GM23338 (cell line): ENCODE results near the gene IL18BP. TPM values are rescaled to one million over a fixed set of nuclear protein-coding genes. Genes with fewer than 3 reads are reported as not detected.

Source experiments
- ATAC-seq: fragments of 200-7000 bp; cut with Tn5 transposase; 3 replicates; pipeline ENCODE4 v1.9.1; 2020
- DNase-seq: peaks from one replicate; pipeline ENCODE4 v3.0.0-alpha.2; 2015; ENCODE audit warnings: low spot score
- H2AFZ ChIP-seq: fragments of 200-600 bp; sonication (generic); 2 replicates; pipeline ENCODE4 v1.8.0; 2016; ENCODE audit warnings: antibody characterized with exemption, mild to moderate bottlenecking, moderate library complexity
- H3F3A ChIP-seq: fragments of 200-600 bp; sonication (generic); replicated peaks from 2 replicates; pipeline ENCODE4 v1.8.0; 2017; ENCODE audit warnings: antibody characterized with exemption, mixed run types, low read depth
- H3K27ac ChIP-seq: fragments of 200-600 bp; sonication (generic); 2 replicates; pipeline ENCODE4 v1.6.1; 2016; ENCODE audit warnings: low read depth
- H3K27me3 ChIP-seq: fragments of 200-600 bp; sonication (generic); 2 replicates; pipeline ENCODE4 v1.8.0; 2016; ENCODE audit warnings: mild to moderate bottlenecking, mixed run types, moderate library complexity; ENCODE audit not compliant: insufficient read depth
- H3K36me3 ChIP-seq: fragments of 200-600 bp; sonication (generic); 2 replicates; pipeline ENCODE4 v1.8.0; 2016; ENCODE audit warnings: mild to moderate bottlenecking; ENCODE audit not compliant: insufficient read depth
- H3K4me1 ChIP-seq: fragments of 200-600 bp; sonication (generic); 2 replicates; pipeline ENCODE4 v1.8.0; 2016; ENCODE audit warnings: mild to moderate bottlenecking, moderate library complexity; ENCODE audit not compliant: insufficient read depth
- H3K4me2 ChIP-seq: fragments of 200-600 bp; sonication (generic); 2 replicates; pipeline ENCODE4 v1.7.1; 2017; ENCODE audit warnings: mixed run types
- H3K4me3 ChIP-seq: fragments of 200-600 bp; sonication (generic); 2 replicates; pipeline ENCODE4 v1.6.1; 2016; ENCODE audit warnings: mixed run types
- H3K79me2 ChIP-seq: fragments of 200-600 bp; sonication (generic); replicated peaks from 2 replicates; pipeline ENCODE4 v1.8.0; 2017; ENCODE audit warnings: mild to moderate bottlenecking; ENCODE audit not compliant: insufficient read depth
- H3K9me2 ChIP-seq: fragments of 200-600 bp; sonication (generic); 2 replicates; pipeline ENCODE4 v1.8.0; 2017; ENCODE audit not compliant: insufficient read depth
- H4K20me1 ChIP-seq: fragments of 200-600 bp; sonication (generic); replicated peaks from 2 replicates; pipeline ENCODE4 v1.8.0; 2017; ENCODE audit warnings: mild to moderate bottlenecking; ENCODE audit not compliant: insufficient read depth
- H3K27ac Mint-ChIP-seq: 2 replicates; pipeline ENCODE4 v1.8.0; 2020; ENCODE audit warnings: inconsistent platforms, mild to moderate bottlenecking, moderate library complexity, mixed read lengths
- H3K27me3 Mint-ChIP-seq: 3 replicates; pipeline ENCODE4 v1.8.0; 2022; ENCODE audit warnings: low read depth, mild to moderate bottlenecking, moderate library complexity, mixed read lengths, inconsistent platforms; ENCODE audit not compliant: insufficient read depth, poor library complexity
- H3K36me3 Mint-ChIP-seq: 3 replicates; pipeline ENCODE4 v1.8.0; 2021; ENCODE audit warnings: low read depth, mild to moderate bottlenecking, inconsistent platforms, moderate library complexity, mixed read lengths
- H3K4me1 Mint-ChIP-seq: 3 replicates; pipeline ENCODE4 v1.8.0; 2020; ENCODE audit warnings: mild to moderate bottlenecking, inconsistent platforms, mixed read lengths
- H3K4me3 Mint-ChIP-seq: 3 replicates; pipeline ENCODE4 v1.8.0; 2021; ENCODE audit warnings: moderate library complexity, mild to moderate bottlenecking, inconsistent platforms, mixed read lengths
- H3K9me3 Mint-ChIP-seq: 3 replicates; pipeline ENCODE4 v1.8.0; 2020; ENCODE audit warnings: moderate library complexity, mild to moderate bottlenecking, inconsistent platforms, mixed read lengths
- CREB1 ChIP-seq: fragments of 250-450 bp; sonication (Bioruptor Pico); IDR thresholded peaks from 2 replicates; pipeline ENCODE4 v1.5.0; 2020; ENCODE audit warnings: low read depth, mild to moderate bottlenecking, moderate library complexity
- CTCF ChIP-seq, 2 experiments: fragments of 200-600 bp in 1 of 2; sonication (generic) in 1 of 2; conservative IDR thresholded peaks; 2 replicates each; pipeline versions ENCODE4 v1.5.1 to v1.6.1; 2016 to 2017; ENCODE audit warnings: antibody characterized with exemption in 2 of 2, low read depth in 2 of 2, mild to moderate bottlenecking in 2 of 2, moderate library complexity in 1 of 2
- ETS1 ChIP-seq: IDR thresholded peaks from 2 replicates; pipeline ENCODE4 v1.6.1; 2016; ENCODE audit warnings: antibody characterized with exemption
- EZH2 ChIP-seq: fragments of 200-600 bp; sonication (generic); IDR thresholded peaks from one replicate; pipeline ENCODE4 v1.8.0; 2017; ENCODE audit warnings: antibody characterized with exemption, mild to moderate bottlenecking, low read depth; ENCODE audit not compliant: unreplicated experiment
- EZH2phosphoT487 ChIP-seq: fragments of 200-600 bp; sonication (generic); IDR thresholded peaks from one replicate; pipeline ENCODE4 v1.8.1; 2018; ENCODE audit warnings: antibody characterized with exemption; ENCODE audit not compliant: unreplicated experiment
- JUNB ChIP-seq: IDR thresholded peaks from one replicate; pipeline ENCODE4 v1.6.1; 2016; ENCODE audit warnings: antibody characterized with exemption; ENCODE audit not compliant: unreplicated experiment
- NANOG ChIP-seq: IDR thresholded peaks from 2 replicates; pipeline ENCODE4 v1.6.1; 2016; ENCODE audit warnings: antibody characterized with exemption, borderline replicate concordance
- POLR2AphosphoS5 ChIP-seq: IDR thresholded peaks from 2 replicates; pipeline ENCODE4 v1.6.1; 2016; ENCODE audit warnings: antibody characterized with exemption, low read depth
- STAT1 ChIP-seq: IDR thresholded peaks from one replicate; pipeline ENCODE4 v1.6.1; 2016; ENCODE audit warnings: antibody characterized with exemption; ENCODE audit not compliant: unreplicated experiment
- ZNF114 ChIP-seq: fragments of 250-450 bp; sonication (Bioruptor Pico); IDR thresholded peaks from 2 replicates; pipeline ENCODE4 v1.5.0; 2020; ENCODE audit warnings: mild to moderate bottlenecking, moderate library complexity
- ZNF331 ChIP-seq: fragments of 250-450 bp; sonication (Bioruptor Pico); IDR thresholded peaks from 2 replicates; pipeline ENCODE4 v1.5.0; 2020; ENCODE audit warnings: low read depth, mild to moderate bottlenecking, moderate library complexity
- polyA plus RNA-seq: library from polyadenylated mRNA; unstranded; fragments of >200 nt; fragmentation: Nextera tagmentation; extraction: Ambion mirVana; gene quantifications from 2 replicates; pipeline ENCODE4 v1.2.1, GENCODE V29; 2016
- total RNA-seq: library from RNA; depleted of rRNA; stranded (reverse); fragments of >200 nt; shearing (Covaris generic); gene quantifications from 2 replicates; pipeline ENCODE4 v1.2.3, GENCODE V29; 2014
- TF ChIP-seq, protein P1 (sequence below): fragments of 250-450 bp; sonication (Bioruptor Pico); IDR thresholded peaks from 2 replicates; pipeline ENCODE4 v1.5.0; 2020; ENCODE audit warnings: mild to moderate bottlenecking, moderate library complexity
- TF ChIP-seq, protein P2 (sequence below): IDR thresholded peaks from one replicate; pipeline ENCODE4 v1.6.1; 2018; ENCODE audit warnings: antibody characterized with exemption; ENCODE audit not compliant: unreplicated experiment

Gene IL18BP
- total and polyA plus RNA-seq, 2 experiments from 2014 or later, result 3.8 to 11.2 TPM

DNA sequence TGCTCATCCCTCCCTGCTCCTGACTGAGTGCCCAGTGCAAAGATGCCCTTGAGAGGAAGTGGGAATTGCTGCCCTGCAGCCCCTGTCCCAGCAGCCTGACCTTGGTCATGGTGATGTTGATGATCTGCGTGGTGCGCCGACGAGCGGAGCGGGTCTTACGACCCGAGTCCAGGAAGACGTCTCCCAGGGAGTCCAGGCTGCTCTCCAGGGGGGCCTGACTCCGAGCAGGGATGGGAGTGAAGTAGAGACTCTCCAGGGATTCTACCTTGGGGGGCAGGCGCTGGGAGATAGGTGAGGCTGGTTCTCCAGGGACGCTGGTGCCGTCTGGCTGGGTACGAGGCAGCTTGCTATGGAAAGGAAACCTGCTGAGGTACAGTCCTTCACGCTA lies 8.4 kb downstream of the IL18BP start:
- no peak overlapping the region for H3K4me2 ChIP-seq

More for the DNA sequence above, 8.4 kb downstream of the IL18BP start:
- Histone ChIP-seq H3K27me3 (no peaks in the 10 kb centered on the region), H2AFZ (no peak overlapping the region), H3K36me3 (peaks cover 9% of the 10 kb centered on the region; the same call in 1 of the 2 replicates), H4K20me1 (peaks cover 23% of the 10 kb centered on the region), H3K27ac (no peak overlapping the region), H3K9me2 (no peaks in the 10 kb centered on the region), H3K4me3 (no peak overlapping the region), H3K79me2 (no peaks in the 10 kb centered on the region), H3F3A (peaks cover 3% of the 10 kb centered on the region), H3K4me1 (no peaks in the 10 kb centered on the region)
- no peak for TF ChIP-seq POLR2AphosphoS5
- no peak for TF ChIP-seq ZNF331 (CRISPR knock-in tag)
- no peak for TF ChIP-seq EZH2phosphoT487
- TF ChIP-seq, protein P1, sequence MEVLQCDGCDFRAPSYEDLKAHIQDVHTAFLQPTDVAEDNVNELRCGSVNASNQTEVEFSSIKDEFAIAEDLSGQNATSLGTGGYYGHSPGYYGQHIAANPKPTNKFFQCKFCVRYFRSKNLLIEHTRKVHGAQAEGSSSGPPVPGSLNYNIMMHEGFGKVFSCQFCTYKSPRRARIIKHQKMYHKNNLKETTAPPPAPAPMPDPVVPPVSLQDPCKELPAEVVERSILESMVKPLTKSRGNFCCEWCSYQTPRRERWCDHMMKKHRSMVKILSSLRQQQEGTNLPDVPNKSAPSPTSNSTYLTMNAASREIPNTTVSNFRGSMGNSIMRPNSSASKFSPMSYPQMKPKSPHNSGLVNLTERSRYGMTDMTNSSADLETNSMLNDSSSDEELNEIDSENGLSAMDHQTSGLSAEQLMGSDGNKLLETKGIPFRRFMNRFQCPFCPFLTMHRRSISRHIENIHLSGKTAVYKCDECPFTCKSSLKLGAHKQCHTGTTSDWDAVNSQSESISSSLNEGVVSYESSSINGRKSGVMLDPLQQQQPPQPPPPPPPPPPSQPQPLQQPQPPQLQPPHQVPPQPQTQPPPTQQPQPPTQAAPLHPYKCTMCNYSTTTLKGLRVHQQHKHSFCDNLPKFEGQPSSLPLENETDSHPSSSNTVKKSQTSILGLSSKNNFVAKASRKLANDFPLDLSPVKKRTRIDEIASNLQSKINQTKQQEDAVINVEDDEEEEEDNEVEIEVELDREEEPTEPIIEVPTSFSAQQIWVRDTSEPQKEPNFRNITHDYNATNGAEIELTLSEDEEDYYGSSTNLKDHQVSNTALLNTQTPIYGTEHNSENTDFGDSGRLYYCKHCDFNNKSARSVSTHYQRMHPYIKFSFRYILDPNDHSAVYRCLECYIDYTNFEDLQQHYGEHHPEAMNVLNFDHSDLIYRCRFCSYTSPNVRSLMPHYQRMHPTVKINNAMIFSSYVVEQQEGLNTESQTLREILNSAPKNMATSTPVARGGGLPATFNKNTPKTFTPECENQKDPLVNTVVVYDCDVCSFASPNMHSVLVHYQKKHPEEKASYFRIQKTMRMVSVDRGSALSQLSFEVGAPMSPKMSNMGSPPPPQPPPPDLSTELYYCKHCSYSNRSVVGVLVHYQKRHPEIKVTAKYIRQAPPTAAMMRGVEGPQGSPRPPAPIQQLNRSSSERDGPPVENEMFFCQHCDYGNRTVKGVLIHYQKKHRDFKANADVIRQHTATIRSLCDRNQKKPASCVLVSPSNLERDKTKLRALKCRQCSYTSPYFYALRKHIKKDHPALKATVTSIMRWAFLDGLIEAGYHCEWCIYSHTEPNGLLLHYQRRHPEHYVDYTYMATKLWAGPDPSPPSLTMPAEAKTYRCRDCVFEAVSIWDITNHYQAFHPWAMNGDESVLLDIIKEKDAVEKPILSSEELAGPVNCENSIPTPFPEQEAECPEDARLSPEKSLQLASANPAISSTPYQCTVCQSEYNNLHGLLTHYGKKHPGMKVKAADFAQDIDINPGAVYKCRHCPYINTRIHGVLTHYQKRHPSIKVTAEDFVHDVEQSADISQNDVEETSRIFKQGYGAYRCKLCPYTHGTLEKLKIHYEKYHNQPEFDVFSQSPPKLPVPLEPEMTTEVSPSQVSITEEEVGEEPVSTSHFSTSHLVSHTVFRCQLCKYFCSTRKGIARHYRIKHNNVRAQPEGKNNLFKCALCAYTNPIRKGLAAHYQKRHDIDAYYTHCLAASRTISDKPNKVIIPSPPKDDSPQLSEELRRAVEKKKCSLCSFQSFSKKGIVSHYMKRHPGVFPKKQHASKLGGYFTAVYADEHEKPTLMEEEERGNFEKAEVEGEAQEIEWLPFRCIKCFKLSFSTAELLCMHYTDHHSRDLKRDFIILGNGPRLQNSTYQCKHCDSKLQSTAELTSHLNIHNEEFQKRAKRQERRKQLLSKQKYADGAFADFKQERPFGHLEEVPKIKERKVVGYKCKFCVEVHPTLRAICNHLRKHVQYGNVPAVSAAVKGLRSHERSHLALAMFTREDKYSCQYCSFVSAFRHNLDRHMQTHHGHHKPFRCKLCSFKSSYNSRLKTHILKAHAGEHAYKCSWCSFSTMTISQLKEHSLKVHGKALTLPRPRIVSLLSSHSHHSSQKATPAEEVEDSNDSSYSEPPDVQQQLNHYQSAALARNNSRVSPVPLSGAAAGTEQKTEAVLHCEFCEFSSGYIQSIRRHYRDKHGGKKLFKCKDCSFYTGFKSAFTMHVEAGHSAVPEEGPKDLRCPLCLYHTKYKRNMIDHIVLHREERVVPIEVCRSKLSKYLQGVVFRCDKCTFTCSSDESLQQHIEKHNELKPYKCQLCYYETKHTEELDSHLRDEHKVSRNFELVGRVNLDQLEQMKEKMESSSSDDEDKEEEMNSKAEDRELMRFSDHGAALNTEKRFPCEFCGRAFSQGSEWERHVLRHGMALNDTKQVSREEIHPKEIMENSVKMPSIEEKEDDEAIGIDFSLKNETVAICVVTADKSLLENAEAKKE, result no peak
- TF ChIP-seq STAT1, result no peak
- TF ChIP-seq NANOG, result no peak
- no peak for TF ChIP-seq JUNB
- no peak for TF ChIP-seq ZNF114 (CRISPR knock-in tag)
- no peak for TF ChIP-seq CTCF (conservative IDR thresholded peaks at IDR 0.05; ENCODE audit: low read depth in 2 of 2)
- TF ChIP-seq EZH2, result no peak
- TF ChIP-seq, protein P2, sequence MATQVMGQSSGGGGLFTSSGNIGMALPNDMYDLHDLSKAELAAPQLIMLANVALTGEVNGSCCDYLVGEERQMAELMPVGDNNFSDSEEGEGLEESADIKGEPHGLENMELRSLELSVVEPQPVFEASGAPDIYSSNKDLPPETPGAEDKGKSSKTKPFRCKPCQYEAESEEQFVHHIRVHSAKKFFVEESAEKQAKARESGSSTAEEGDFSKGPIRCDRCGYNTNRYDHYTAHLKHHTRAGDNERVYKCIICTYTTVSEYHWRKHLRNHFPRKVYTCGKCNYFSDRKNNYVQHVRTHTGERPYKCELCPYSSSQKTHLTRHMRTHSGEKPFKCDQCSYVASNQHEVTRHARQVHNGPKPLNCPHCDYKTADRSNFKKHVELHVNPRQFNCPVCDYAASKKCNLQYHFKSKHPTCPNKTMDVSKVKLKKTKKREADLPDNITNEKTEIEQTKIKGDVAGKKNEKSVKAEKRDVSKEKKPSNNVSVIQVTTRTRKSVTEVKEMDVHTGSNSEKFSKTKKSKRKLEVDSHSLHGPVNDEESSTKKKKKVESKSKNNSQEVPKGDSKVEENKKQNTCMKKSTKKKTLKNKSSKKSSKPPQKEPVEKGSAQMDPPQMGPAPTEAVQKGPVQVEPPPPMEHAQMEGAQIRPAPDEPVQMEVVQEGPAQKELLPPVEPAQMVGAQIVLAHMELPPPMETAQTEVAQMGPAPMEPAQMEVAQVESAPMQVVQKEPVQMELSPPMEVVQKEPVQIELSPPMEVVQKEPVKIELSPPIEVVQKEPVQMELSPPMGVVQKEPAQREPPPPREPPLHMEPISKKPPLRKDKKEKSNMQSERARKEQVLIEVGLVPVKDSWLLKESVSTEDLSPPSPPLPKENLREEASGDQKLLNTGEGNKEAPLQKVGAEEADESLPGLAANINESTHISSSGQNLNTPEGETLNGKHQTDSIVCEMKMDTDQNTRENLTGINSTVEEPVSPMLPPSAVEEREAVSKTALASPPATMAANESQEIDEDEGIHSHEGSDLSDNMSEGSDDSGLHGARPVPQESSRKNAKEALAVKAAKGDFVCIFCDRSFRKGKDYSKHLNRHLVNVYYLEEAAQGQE, result no peak
- no peak for TF ChIP-seq CREB1 (CRISPR knock-in tag)
- TF ChIP-seq ETS1, result no peak
- Mint-ChIP-seq H3K4me3 (no peak overlapping the region), H3K27ac (no peak overlapping the region), H3K9me3 (peaks cover 2% of the 10 kb centered on the region; the same call in 1 of the 3 replicates), H3K27me3 (peaks cover 33% of the 10 kb centered on the region), H3K4me1 (no peaks in the 10 kb centered on the region; the same call in 2 of the 3 replicates), H3K36me3 (peaks cover 92% of the 10 kb centered on the region)
- ATAC-seq, result no peak
- DNase-seq, result no peak
